Type B pancreatic cell (in vitro differentiated cells): ENCODE data around the gene OTUD3. TPM values are rescaled to one million over a fixed set of nuclear protein-coding genes. Genes with fewer than 3 reads are reported as not detected.
"Not testable (repeated sequence)": the region's sequence is repeated elsewhere in the genome, so short reads cannot be mapped to it uniquely, and the experiment has no call there.

Experiments
- DNase-seq: peaks from one replicate; pipeline ENCODE4 v3.0.0; 2021; ENCODE audit warnings: mixed read lengths; ENCODE audit not compliant: unreplicated experiment; ENCODE audit errors: extremely low spot score
- H3K27ac Mint-ChIP-seq: 2 replicates; pipeline ENCODE4 v1.8.0; 2021; ENCODE audit warnings: mild to moderate bottlenecking, mixed read lengths
- H3K27me3 Mint-ChIP-seq: 2 replicates; pipeline ENCODE4 v1.8.0; 2021; ENCODE audit warnings: mixed read lengths
- H3K36me3 Mint-ChIP-seq: 2 replicates; pipeline ENCODE4 v1.8.0; 2021; ENCODE audit warnings: mixed read lengths
- H3K4me1 Mint-ChIP-seq: one replicate; pipeline ENCODE4 v1.8.0; 2021; ENCODE audit warnings: mixed read lengths; ENCODE audit not compliant: unreplicated experiment
- H3K4me3 Mint-ChIP-seq: 2 replicates; pipeline ENCODE4 v1.8.0; 2021; ENCODE audit warnings: mild to moderate bottlenecking, mixed read lengths
- H3K9me3 Mint-ChIP-seq: 2 replicates; pipeline ENCODE4 v1.8.0; 2021; ENCODE audit warnings: mixed read lengths
- total RNA-seq: library from RNA; stranded (reverse); gene quantifications from 2 replicates; pipeline ENCODE4 v1.2.1, GENCODE V29; 2021; ENCODE audit warnings: low replicate concordance
- TF ChIP-seq, protein P1 (sequence below): fragments of 200-600 bp; sonication (generic); conservative IDR thresholded peaks from 2 replicates; pipeline ENCODE4 v1.5.0; 2021; ENCODE audit warnings: antibody characterized with exemption, mild to moderate bottlenecking

The OTUD3 gene
- total RNA-seq, 1 donor from 2014 or later: 23.1 TPM

GRCh38 chr1:19845555-19845954 lies 36.6 kb upstream of the OTUD3 start:
- TF ChIP-seq, protein P1, sequence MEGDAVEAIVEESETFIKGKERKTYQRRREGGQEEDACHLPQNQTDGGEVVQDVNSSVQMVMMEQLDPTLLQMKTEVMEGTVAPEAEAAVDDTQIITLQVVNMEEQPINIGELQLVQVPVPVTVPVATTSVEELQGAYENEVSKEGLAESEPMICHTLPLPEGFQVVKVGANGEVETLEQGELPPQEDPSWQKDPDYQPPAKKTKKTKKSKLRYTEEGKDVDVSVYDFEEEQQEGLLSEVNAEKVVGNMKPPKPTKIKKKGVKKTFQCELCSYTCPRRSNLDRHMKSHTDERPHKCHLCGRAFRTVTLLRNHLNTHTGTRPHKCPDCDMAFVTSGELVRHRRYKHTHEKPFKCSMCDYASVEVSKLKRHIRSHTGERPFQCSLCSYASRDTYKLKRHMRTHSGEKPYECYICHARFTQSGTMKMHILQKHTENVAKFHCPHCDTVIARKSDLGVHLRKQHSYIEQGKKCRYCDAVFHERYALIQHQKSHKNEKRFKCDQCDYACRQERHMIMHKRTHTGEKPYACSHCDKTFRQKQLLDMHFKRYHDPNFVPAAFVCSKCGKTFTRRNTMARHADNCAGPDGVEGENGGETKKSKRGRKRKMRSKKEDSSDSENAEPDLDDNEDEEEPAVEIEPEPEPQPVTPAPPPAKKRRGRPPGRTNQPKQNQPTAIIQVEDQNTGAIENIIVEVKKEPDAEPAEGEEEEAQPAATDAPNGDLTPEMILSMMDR: no peak
- no peak overlapping the region for H3K4me3 Mint-ChIP-seq
- no peaks in the 10 kb centered on the region for H3K9me3 Mint-ChIP-seq
- no peak for DNase-seq
- H3K27ac Mint-ChIP-seq: no peak overlapping the region
- peaks cover 2% of the 10 kb centered on the region for H3K27me3 Mint-ChIP-seq
- H3K4me1 Mint-ChIP-seq: peaks cover 13% of the 10 kb centered on the region
- no peaks in the 10 kb centered on the region for H3K36me3 Mint-ChIP-seq

- peaks cover 13% of the 10 kb centered on the region for H3K4me1 Mint-ChIP-seq
- TF ChIP-seq, protein P1: no peak
- no peak overlapping the region for H3K27ac Mint-ChIP-seq
- no peak overlapping the region for H3K4me3 Mint-ChIP-seq
- DNase-seq: no peak
- no peaks in the 10 kb centered on the region for H3K9me3 Mint-ChIP-seq
- no peaks in the 10 kb centered on the region for H3K36me3 Mint-ChIP-seq
- H3K27me3 Mint-ChIP-seq: peaks cover 2% of the 10 kb centered on the region
Observed at GRCh38 chr1:19846338-19846737, 35.9 kb upstream of the OTUD3 start.

GRCh38 chr1:19847334-19847733 lies 34.9 kb upstream of the OTUD3 start:
- DNase-seq, H3K27ac Mint-ChIP-seq, H3K4me3 Mint-ChIP-seq, H3K27me3 Mint-ChIP-seq, H3K36me3 Mint-ChIP-seq, H3K9me3 Mint-ChIP-seq: not testable (repeated sequence)
- peaks cover 13% of the 10 kb centered on the region for H3K4me1 Mint-ChIP-seq

DNA sequence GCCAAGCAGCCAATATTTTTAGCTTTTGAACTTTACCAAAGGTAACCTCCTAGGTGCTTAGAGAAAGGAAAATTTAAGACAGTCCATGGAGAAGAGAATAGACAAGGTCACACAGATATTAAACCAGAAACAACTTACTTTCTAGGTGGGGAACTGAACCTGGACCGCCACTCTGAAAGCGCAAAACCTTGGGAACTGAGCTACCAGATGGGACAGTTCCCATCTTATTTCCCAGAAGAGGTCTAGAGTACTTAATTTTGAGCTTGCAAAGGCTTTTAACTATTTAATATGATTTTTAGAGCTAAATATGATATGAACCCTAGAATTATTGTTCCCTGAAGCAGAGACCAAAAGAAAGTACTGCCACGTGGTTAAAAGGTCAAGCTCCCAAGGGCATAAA lies 32.9 kb upstream of the OTUD3 start:
- not testable (repeated sequence) for H3K36me3 Mint-ChIP-seq, H3K27me3 Mint-ChIP-seq, H3K27ac Mint-ChIP-seq, H3K4me3 Mint-ChIP-seq, H3K9me3 Mint-ChIP-seq, DNase-seq
- H3K4me1 Mint-ChIP-seq: peaks cover 13% of the 10 kb centered on the region

- Mint-ChIP-seq H3K36me3 (no peaks in the 10 kb centered on the region), H3K27ac (no peak overlapping the region), H3K27me3 (peaks cover 2% of the 10 kb centered on the region), H3K4me3 (no peak overlapping the region), H3K9me3 (no peaks in the 10 kb centered on the region), H3K4me1 (peaks cover 6% of the 10 kb centered on the region)
- no peak for DNase-seq
- TF ChIP-seq, protein P1: no peak
Observed at GRCh38 chr1:19850214-19850613, 32.0 kb upstream of the OTUD3 start.

- DNase-seq: no peak
- TF ChIP-seq, protein P1: no peak
- peaks cover 4% of the 10 kb centered on the region for H3K4me1 Mint-ChIP-seq
- no peaks in the 10 kb centered on the region for H3K36me3 Mint-ChIP-seq
- no peaks in the 10 kb centered on the region for H3K27me3 Mint-ChIP-seq
- no peak overlapping the region for H3K27ac Mint-ChIP-seq
- no peaks in the 10 kb centered on the region for H3K9me3 Mint-ChIP-seq
- H3K4me3 Mint-ChIP-seq: no peak overlapping the region
Observed at GRCh38 chr1:19852036-19852435, 30.2 kb upstream of the OTUD3 start.

DNA sequence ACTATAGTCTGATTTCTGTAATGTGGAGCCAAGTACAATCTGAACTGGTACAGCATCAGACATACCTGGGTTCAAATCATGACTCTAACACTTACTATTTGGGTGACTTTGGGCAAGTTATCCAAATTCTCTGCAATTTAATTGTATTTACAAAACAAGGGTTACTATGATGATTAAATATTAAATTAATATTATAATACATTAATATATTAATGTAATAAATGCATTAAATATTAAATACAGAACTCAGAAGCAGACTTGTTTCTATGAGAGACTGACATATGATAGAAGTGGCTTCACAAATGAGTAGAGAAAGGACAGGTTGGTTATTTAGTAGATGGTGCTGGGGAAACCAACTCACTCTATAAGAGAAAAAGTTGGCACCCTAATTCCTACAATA lies 27.3 kb upstream of the OTUD3 start:
- Mint-ChIP-seq H3K36me3 (no peaks in the 10 kb centered on the region), H3K27me3 (peaks cover 3% of the 10 kb centered on the region), H3K4me3 (no peak overlapping the region), H3K9me3 (no peaks in the 10 kb centered on the region), H3K4me1 (peaks cover 4% of the 10 kb centered on the region), H3K27ac (no peak overlapping the region)
- TF ChIP-seq, protein P1: no peak
- no peak for DNase-seq
